ENCODE data around the gene TAF11L5.

DNA sequence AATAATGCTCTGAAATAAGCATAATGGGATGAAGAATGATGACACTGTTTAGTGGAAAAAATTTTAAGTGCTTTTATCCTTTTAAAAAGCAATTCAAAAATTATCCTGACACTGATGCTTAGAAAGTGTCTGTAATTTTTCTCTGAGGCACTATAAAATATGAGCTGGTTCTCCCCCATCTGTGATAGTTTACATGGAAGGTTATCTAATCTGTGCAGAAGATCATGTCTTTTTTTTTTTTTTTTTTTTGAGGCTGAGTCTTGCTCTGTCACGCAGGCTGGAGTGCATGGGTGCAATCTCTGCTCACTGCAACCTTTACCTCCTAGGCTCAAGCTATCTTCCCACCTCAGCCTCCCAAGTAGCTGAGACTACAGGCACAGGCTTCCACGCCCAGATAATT lies 42.2 kb upstream of the TAF11L5 start:
- TF ChIP-seq BRF2 (CRISPR knock-in tag; IDR thresholded peaks at IDR 0.05) (no peak), CTCF (CRISPR knock-in tag; IDR thresholded peaks at IDR 0.05) (no peak), KAT7 (CRISPR knock-in tag; IDR thresholded peaks at IDR 0.05; ENCODE audit: borderline replicate concordance) (no peak), FOXP1 (IDR thresholded peaks at IDR 0.05) (no peak), FOXP1 (CRISPR knock-in tag; IDR thresholded peaks at IDR 0.05) (no peak), ZNF44 (CRISPR knock-in tag; IDR thresholded peaks at IDR 0.05) (no peak)
- TF ChIP-seq, protein P1, sequence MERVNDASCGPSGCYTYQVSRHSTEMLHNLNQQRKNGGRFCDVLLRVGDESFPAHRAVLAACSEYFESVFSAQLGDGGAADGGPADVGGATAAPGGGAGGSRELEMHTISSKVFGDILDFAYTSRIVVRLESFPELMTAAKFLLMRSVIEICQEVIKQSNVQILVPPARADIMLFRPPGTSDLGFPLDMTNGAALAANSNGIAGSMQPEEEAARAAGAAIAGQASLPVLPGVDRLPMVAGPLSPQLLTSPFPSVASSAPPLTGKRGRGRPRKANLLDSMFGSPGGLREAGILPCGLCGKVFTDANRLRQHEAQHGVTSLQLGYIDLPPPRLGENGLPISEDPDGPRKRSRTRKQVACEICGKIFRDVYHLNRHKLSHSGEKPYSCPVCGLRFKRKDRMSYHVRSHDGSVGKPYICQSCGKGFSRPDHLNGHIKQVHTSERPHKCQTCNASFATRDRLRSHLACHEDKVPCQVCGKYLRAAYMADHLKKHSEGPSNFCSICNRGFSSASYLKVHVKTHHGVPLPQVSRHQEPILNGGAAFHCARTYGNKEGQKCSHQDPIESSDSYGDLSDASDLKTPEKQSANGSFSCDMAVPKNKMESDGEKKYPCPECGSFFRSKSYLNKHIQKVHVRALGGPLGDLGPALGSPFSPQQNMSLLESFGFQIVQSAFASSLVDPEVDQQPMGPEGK (CRISPR knock-in tag; IDR thresholded peaks at IDR 0.05): no peak
